MM.1S (cell line): Measurements from ENCODE around the gene BRINP1.

Experiments used
- DNase-seq: peaks from one replicate; pipeline ENCODE4 v3.0.0-alpha.2; 2015
- H2AFZ ChIP-seq: fragments of 300-600 bp; sonication (generic); 2 replicates; pipeline ENCODE4 v1.6.0; 2016; ENCODE audit warnings: antibody characterized with exemption, low read length
- H3F3A ChIP-seq: fragments of 300-600 bp; sonication (generic); 2 replicates; pipeline ENCODE4 v1.6.1; 2016; ENCODE audit warnings: mild to moderate bottlenecking, antibody characterized with exemption, low read length, moderate library complexity, mixed read lengths; ENCODE audit not compliant: insufficient read depth
- H3K27ac ChIP-seq: fragments of 300-600 bp; sonication (generic); 2 replicates; pipeline ENCODE4 v1.5.1; 2016; ENCODE audit warnings: mild to moderate bottlenecking, low read length
- H3K27me3 ChIP-seq: fragments of 300-600 bp; sonication (generic); replicated peaks from 2 replicates; pipeline ENCODE4 v1.6.0; 2016; ENCODE audit warnings: low read length; ENCODE audit not compliant: insufficient read depth
- H3K36me3 ChIP-seq: fragments of 300-600 bp; sonication (generic); replicated peaks from 2 replicates; pipeline ENCODE4 v1.6.1; 2016; ENCODE audit warnings: mild to moderate bottlenecking, low read length, mixed read lengths; ENCODE audit not compliant: insufficient read depth
- H3K4me1 ChIP-seq: fragments of 300-600 bp; sonication (generic); 2 replicates; pipeline ENCODE4 v1.6.1; 2016; ENCODE audit warnings: low read length, mixed read lengths
- H3K4me2 ChIP-seq: fragments of 300-600 bp; sonication (generic); 2 replicates; pipeline ENCODE4 v1.6.0; 2016; ENCODE audit warnings: low read depth, low read length
- H3K4me3 ChIP-seq: fragments of 300-600 bp; sonication (generic); 2 replicates; pipeline ENCODE4 v1.5.1; 2016; ENCODE audit warnings: low read length, mixed read lengths
- H3K79me2 ChIP-seq: fragments of 300-600 bp; sonication (generic); 2 replicates; pipeline ENCODE4 v1.6.1; 2016; ENCODE audit warnings: mixed run types, low read length, mixed read lengths
- H3K9ac ChIP-seq: fragments of 300-600 bp; sonication (generic); 2 replicates; pipeline ENCODE4 v1.6.1; 2016; ENCODE audit warnings: low read length, mixed read lengths
- H3K9me2 ChIP-seq: fragments of 300-600 bp; sonication (generic); replicated peaks from 2 replicates; pipeline ENCODE4 v1.6.1; 2016; ENCODE audit warnings: mild to moderate bottlenecking, low read length, mixed read lengths; ENCODE audit not compliant: insufficient read depth
- H3K9me3 ChIP-seq: fragments of 300-600 bp; sonication (generic); replicated peaks from 2 replicates; pipeline ENCODE4 v1.6.1; 2016; ENCODE audit warnings: mild to moderate bottlenecking, low read length, mixed read lengths; ENCODE audit not compliant: insufficient read depth
- H4K20me1 ChIP-seq: fragments of 300-600 bp; sonication (generic); 2 replicates; pipeline ENCODE4 v1.6.1; 2016; ENCODE audit warnings: mild to moderate bottlenecking, low read length, moderate library complexity, mixed read lengths; ENCODE audit not compliant: insufficient read depth
- CTCF ChIP-seq: fragments of 300-600 bp; sonication (generic); IDR thresholded peaks from 2 replicates; pipeline ENCODE4 v1.5.1; 2016; ENCODE audit warnings: antibody characterized with exemption, low read length, mixed read lengths
- EZH2 ChIP-seq: fragments of 300-600 bp; sonication (generic); optimal IDR thresholded peaks from 2 replicates; pipeline ENCODE3; 2017; ENCODE audit warnings: low read depth, mild to moderate bottlenecking, antibody characterized with exemption, low read length, mixed read lengths
- EZH2phosphoT487 ChIP-seq: fragments of 300-600 bp; sonication (generic); IDR thresholded peaks from 2 replicates; pipeline ENCODE4 v1.6.1; 2018; ENCODE audit warnings: antibody characterized with exemption, low read length

Gene BRINP1

GRCh38 chr9:119227422-119227821 is 141.8 kb downstream of the BRINP1 start:
- no peak overlapping the region for H3K4me2 ChIP-seq
- H4K20me1 ChIP-seq: no peaks in the 10 kb centered on the region
- H3K79me2 ChIP-seq: no peaks in the 10 kb centered on the region
- DNase-seq: no peak
- H2AFZ ChIP-seq: no peak overlapping the region
- H3F3A ChIP-seq: no peaks in the 10 kb centered on the region
- H3K4me1 ChIP-seq: no peaks in the 10 kb centered on the region
- H3K27ac ChIP-seq: no peak overlapping the region
- H3K27me3 ChIP-seq: no peaks in the 10 kb centered on the region
- H3K9me2 ChIP-seq: no peaks in the 10 kb centered on the region
- H3K36me3 ChIP-seq: no peaks in the 10 kb centered on the region
- no peaks in the 10 kb centered on the region; the same call in 1 of the 2 replicates for H3K9me3 ChIP-seq
- no peak overlapping the region for H3K4me3 ChIP-seq
- TF ChIP-seq EZH2 (no peak), EZH2phosphoT487 (no peak), CTCF (no peak)
- no peak overlapping the region for H3K9ac ChIP-seq

- Histone ChIP-seq H3K4me2 (no peak overlapping the region), H3K9me2 (no peaks in the 10 kb centered on the region), H3F3A (no peaks in the 10 kb centered on the region), H3K4me3 (no peak overlapping the region), H3K36me3 (no peaks in the 10 kb centered on the region), H3K4me1 (no peaks in the 10 kb centered on the region), H3K9ac (no peak overlapping the region), H3K9me3 (no peaks in the 10 kb centered on the region; the same call in 1 of the 2 replicates), H3K27me3 (no peaks in the 10 kb centered on the region), H2AFZ (no peak overlapping the region), H3K79me2 (no peaks in the 10 kb centered on the region), H4K20me1 (no peaks in the 10 kb centered on the region), H3K27ac (no peak overlapping the region)
- TF ChIP-seq CTCF: no peak
- no peak for TF ChIP-seq EZH2
- no peak for TF ChIP-seq EZH2phosphoT487
- DNase-seq: no peak
These were observed 144.8 kb downstream of the BRINP1 start for GRCh38 chr9:119224431-119224830.

GRCh38 chr9:119221276-119221675 is 148.0 kb downstream of the BRINP1 start:
- no peak for DNase-seq
- H3K79me2 ChIP-seq: no peaks in the 10 kb centered on the region
- H3K27ac ChIP-seq: no peak overlapping the region
- H2AFZ ChIP-seq: no peak overlapping the region
- no peaks in the 10 kb centered on the region for H4K20me1 ChIP-seq
- H3K9me3 ChIP-seq: no peaks in the 10 kb centered on the region
- H3K9ac ChIP-seq: no peak overlapping the region
- no peak for TF ChIP-seq EZH2phosphoT487
- TF ChIP-seq EZH2: no peak
- no peak for TF ChIP-seq CTCF
- no peaks in the 10 kb centered on the region for H3F3A ChIP-seq
- no peaks in the 10 kb centered on the region for H3K36me3 ChIP-seq
- no peak overlapping the region for H3K4me2 ChIP-seq
- H3K27me3 ChIP-seq: no peaks in the 10 kb centered on the region
- H3K4me1 ChIP-seq: no peaks in the 10 kb centered on the region
- H3K4me3 ChIP-seq: no peak overlapping the region
- no peaks in the 10 kb centered on the region for H3K9me2 ChIP-seq
